Thyroid gland (tissue), 4 donors: Measurements from ENCODE around the gene LIN28A.

Source experiments
- POLR2A ChIP-seq, 2 donors: fragments of 450-650 bp; IDR thresholded peaks; one replicate each; pipeline ENCODE4 v1.6.1; 2017; ENCODE audit warnings: antibody characterized with exemption in 2 of 2, mild to moderate bottlenecking in 2 of 2, moderate library complexity in 1 of 2
- TF ChIP-seq, protein P1 (sequence below), 6 experiments: fragments of 200-600 bp in 3 of 6; fragments of 450-650 bp in 3 of 6; sonication (generic) in 3 of 6; IDR thresholded peaks; one replicate each; pipeline ENCODE4 v1.5.1; 2016 to 2019; ENCODE audit warnings: antibody characterized with exemption in 6 of 6, mild to moderate bottlenecking in 2 of 6, inconsistent platforms in 1 of 6, moderate library complexity in 1 of 6

DNA sequence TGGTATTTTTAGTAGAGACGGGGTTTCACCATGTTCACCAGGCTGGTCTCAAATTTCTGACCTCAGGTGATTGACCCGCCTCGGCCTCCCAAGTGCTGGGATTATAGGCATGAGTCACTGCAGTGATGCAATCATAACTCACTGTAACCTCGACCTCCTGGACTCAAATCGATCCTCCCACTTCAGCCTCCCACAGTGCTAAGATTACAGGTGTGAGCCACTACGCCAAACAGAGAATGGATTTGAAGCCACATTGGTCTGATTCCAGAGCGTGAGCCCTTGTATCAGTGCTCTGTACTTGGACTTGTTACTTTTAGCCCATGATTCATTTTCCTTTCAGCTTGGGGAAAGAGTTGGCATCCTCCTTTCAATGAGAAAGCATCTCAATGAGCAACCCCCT lies 23.2 kb upstream of the LIN28A start:
- TF ChIP-seq, protein P1, sequence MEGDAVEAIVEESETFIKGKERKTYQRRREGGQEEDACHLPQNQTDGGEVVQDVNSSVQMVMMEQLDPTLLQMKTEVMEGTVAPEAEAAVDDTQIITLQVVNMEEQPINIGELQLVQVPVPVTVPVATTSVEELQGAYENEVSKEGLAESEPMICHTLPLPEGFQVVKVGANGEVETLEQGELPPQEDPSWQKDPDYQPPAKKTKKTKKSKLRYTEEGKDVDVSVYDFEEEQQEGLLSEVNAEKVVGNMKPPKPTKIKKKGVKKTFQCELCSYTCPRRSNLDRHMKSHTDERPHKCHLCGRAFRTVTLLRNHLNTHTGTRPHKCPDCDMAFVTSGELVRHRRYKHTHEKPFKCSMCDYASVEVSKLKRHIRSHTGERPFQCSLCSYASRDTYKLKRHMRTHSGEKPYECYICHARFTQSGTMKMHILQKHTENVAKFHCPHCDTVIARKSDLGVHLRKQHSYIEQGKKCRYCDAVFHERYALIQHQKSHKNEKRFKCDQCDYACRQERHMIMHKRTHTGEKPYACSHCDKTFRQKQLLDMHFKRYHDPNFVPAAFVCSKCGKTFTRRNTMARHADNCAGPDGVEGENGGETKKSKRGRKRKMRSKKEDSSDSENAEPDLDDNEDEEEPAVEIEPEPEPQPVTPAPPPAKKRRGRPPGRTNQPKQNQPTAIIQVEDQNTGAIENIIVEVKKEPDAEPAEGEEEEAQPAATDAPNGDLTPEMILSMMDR (IDR thresholded peaks at IDR 0.05): no peak
- TF ChIP-seq POLR2A (IDR thresholded peaks at IDR 0.05): no peak
